Measurements from ENCODE around the gene DENND1A.

DENND1A gene

GRCh38 chr9:123589361-123590239 lies 340.3 kb downstream of the DENND1A start:
- WGBS (ENCODE audit: insufficient coverage, insufficient read length): no CpG with 5 or more reads among the region's 8 CpGs
- H3K27ac ChIP-seq (ENCODE audit: low read length): no peak overlapping the region
- H3K4me1 ChIP-seq (ENCODE audit: control insufficient read depth, insufficient read depth, low read length): no peaks in the 10 kb centered on the region
- H3K36me3 ChIP-seq (ENCODE audit: control insufficient read depth, insufficient read depth, low read length): no peaks in the 10 kb centered on the region
- no peak for DNase-seq (ENCODE audit: low read depth, low spot score)
- H3K4me3 ChIP-seq (ENCODE audit: low read length): no peak overlapping the region
- H3K27me3 ChIP-seq (ENCODE audit: control insufficient read depth, insufficient read depth, low read length): no peaks in the 10 kb centered on the region
- H3K9me3 ChIP-seq (ENCODE audit: control insufficient read depth, insufficient read depth, low read length): no peaks in the 10 kb centered on the region

DNA sequence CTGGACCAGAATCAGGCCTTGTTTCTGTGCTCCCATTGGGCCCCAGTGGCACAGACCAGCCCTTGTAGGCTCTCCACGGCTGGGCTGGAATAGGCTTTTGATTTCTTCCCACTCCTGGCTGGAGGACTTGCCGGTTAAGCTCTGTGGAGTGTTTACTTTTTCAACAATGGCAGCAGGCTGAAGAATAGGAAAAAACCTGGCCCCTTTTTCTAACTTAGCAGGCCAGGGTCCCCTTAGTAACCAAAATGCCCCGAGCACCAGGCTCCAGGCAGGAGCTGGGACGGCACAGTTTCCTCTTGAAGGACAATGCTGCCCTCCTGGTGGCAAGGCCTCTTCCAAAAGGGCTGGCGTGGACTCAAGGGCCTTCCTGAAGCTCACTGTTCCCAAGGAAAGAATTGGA lies 343.7 kb downstream of the DENND1A start:
- H3K4me3 ChIP-seq (ENCODE audit: low read length): no peak overlapping the region
- H3K36me3 ChIP-seq (ENCODE audit: control insufficient read depth, insufficient read depth, low read length): no peaks in the 10 kb centered on the region
- no peaks in the 10 kb centered on the region for H3K9me3 ChIP-seq (ENCODE audit: control insufficient read depth, insufficient read depth, low read length)
- no peak overlapping the region for H3K27ac ChIP-seq (ENCODE audit: low read length)
- no peaks in the 10 kb centered on the region for H3K4me1 ChIP-seq (ENCODE audit: control insufficient read depth, insufficient read depth, low read length)
- no peak for DNase-seq (ENCODE audit: low read depth, low spot score)
- no CpG with 5 or more reads among the region's 5 CpGs for WGBS (ENCODE audit: insufficient coverage, insufficient read length)
- H3K27me3 ChIP-seq (ENCODE audit: control insufficient read depth, insufficient read depth, low read length): no peaks in the 10 kb centered on the region

DNA sequence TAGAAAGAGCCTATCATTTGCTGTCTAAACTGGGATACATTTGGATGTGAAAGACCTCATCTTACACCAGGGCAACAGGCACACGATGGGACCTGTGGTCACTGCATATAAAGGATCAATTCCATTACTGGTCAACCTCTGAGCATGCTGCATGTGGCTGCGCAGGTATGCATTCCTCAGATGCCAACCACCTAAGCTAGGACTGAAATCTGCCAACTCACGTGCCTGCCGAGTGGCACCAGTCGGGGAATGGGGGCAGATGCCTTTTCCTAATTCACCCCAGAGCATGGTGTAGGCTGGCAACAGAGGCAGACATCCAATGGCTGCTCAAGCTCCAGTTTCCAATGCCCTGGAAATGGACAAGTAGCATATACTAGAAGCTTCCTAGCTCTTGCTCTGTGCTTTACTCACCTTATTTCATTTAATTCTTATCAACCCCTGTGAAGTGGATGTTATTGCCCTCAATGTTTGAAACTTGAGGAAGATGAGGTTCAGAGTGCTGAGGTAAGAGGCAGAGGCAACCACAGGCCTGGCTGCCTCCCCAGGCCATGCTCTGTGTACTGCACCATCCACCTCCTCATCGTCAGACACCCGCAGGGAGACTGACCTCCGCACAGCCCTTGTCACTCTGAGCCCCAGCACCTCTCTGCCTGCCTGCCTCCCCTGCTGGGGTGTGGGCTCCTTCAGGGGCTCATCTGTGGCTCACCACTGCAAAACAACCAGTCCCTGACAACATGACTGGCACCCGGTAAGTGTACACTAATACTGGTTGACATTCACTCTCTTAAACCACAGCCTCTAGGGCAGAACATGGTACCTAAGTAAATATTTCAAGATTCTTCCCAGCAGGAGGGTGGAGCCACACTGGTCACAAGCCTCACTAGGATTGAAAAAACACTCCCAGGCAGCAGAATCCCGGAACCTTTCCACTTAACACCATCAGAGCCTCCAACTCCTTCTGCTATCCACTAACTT lies 345.4 kb downstream of the DENND1A start:
- Histone ChIP-seq H3K9me3 (ENCODE audit: control insufficient read depth, insufficient read depth, low read length) (no peaks in the 10 kb centered on the region), H3K4me1 (ENCODE audit: control insufficient read depth, insufficient read depth, low read length) (no peaks in the 10 kb centered on the region), H3K27ac (ENCODE audit: low read length) (no peak overlapping the region), H3K36me3 (ENCODE audit: control insufficient read depth, insufficient read depth, low read length) (no peaks in the 10 kb centered on the region), H3K27me3 (ENCODE audit: control insufficient read depth, insufficient read depth, low read length) (no peaks in the 10 kb centered on the region), H3K4me3 (ENCODE audit: low read length) (no peak overlapping the region)
- no CpG with 5 or more reads among the region's 10 CpGs for WGBS (ENCODE audit: insufficient coverage, insufficient read length)
- no peak for DNase-seq (ENCODE audit: low read depth, low spot score)

DNA sequence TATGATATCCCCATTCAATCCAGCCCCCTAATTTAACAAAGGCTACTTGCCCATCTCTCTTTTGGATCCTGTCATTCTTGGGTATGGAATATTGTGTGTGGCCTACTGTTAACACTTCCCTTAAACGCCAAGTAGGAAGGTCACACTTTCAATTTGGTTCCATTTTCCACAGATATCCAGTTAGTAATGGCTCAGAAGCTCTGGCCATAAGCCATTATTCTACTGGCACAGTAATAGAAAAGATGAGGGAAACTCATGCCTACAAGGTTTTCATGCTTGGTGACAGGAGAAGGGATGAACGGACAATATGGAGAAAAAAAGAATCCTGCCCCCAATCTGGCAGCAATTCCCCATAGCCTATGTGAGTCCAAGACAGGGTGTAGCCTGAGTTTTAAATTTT lies 346.3 kb downstream of the DENND1A start:
- Histone ChIP-seq H3K36me3 (ENCODE audit: control insufficient read depth, insufficient read depth, low read length) (no peaks in the 10 kb centered on the region), H3K27ac (ENCODE audit: low read length) (no peak overlapping the region), H3K4me1 (ENCODE audit: control insufficient read depth, insufficient read depth, low read length) (no peaks in the 10 kb centered on the region), H3K4me3 (ENCODE audit: low read length) (no peak overlapping the region), H3K9me3 (ENCODE audit: control insufficient read depth, insufficient read depth, low read length) (no peaks in the 10 kb centered on the region), H3K27me3 (ENCODE audit: control insufficient read depth, insufficient read depth, low read length) (no peaks in the 10 kb centered on the region)
- no CpG with 5 or more reads among the region's 2 CpGs for WGBS (ENCODE audit: insufficient coverage, insufficient read length)
- no peak for DNase-seq (ENCODE audit: low read depth, low spot score)

GRCh38 chr9:123571240-123571639 lies 358.7 kb downstream of the DENND1A start:
- Histone ChIP-seq H3K4me3 (ENCODE audit: low read length) (no peak overlapping the region), H3K4me1 (ENCODE audit: control insufficient read depth, insufficient read depth, low read length) (no peaks in the 10 kb centered on the region), H3K9me3 (ENCODE audit: control insufficient read depth, insufficient read depth, low read length) (no peaks in the 10 kb centered on the region), H3K27ac (ENCODE audit: low read length) (no peak overlapping the region), H3K36me3 (ENCODE audit: control insufficient read depth, insufficient read depth, low read length) (no peaks in the 10 kb centered on the region), H3K27me3 (ENCODE audit: control insufficient read depth, insufficient read depth, low read length) (no peaks in the 10 kb centered on the region)
- WGBS (ENCODE audit: insufficient coverage, insufficient read length): no CpG with 5 or more reads among the region's 2 CpGs
- DNase-seq (ENCODE audit: low read depth, low spot score): no peak

- DNase-seq (ENCODE audit: low read depth, low spot score): no peak
- Histone ChIP-seq H3K27me3 (ENCODE audit: control insufficient read depth, insufficient read depth, low read length) (no peaks in the 10 kb centered on the region), H3K27ac (ENCODE audit: low read length) (no peak overlapping the region), H3K36me3 (ENCODE audit: control insufficient read depth, insufficient read depth, low read length) (no peaks in the 10 kb centered on the region), H3K4me3 (ENCODE audit: low read length) (no peak overlapping the region), H3K9me3 (ENCODE audit: control insufficient read depth, insufficient read depth, low read length) (no peaks in the 10 kb centered on the region), H3K4me1 (ENCODE audit: control insufficient read depth, insufficient read depth, low read length) (no peaks in the 10 kb centered on the region)
- no CpG with 5 or more reads among the region's 17 CpGs for WGBS (ENCODE audit: insufficient coverage, insufficient read length)
These were observed 360.9 kb downstream of the DENND1A start for GRCh38 chr9:123568691-123569688.

- no peak for DNase-seq (ENCODE audit: low read depth, low spot score)
These were observed 362.9 kb downstream of the DENND1A start for GRCh38 chr9:123567013-123567412.

GRCh38 chr9:123564652-123565051 lies 365.3 kb downstream of the DENND1A start:
- Histone ChIP-seq H3K27ac (ENCODE audit: low read length) (no peak overlapping the region), H3K36me3 (ENCODE audit: control insufficient read depth, insufficient read depth, low read length) (no peaks in the 10 kb centered on the region), H3K4me3 (ENCODE audit: low read length) (no peak overlapping the region), H3K27me3 (ENCODE audit: control insufficient read depth, insufficient read depth, low read length) (no peaks in the 10 kb centered on the region), H3K9me3 (ENCODE audit: control insufficient read depth, insufficient read depth, low read length) (no peaks in the 10 kb centered on the region), H3K4me1 (ENCODE audit: control insufficient read depth, insufficient read depth, low read length) (peaks cover 4% of the 10 kb centered on the region; the same call in 1 of the 2 replicates)
- WGBS (ENCODE audit: insufficient coverage, insufficient read length): no CpG with 5 or more reads among the region's 1 CpG
- DNase-seq (ENCODE audit: low read depth, low spot score): no peak

More at GRCh38 chr9:123567013-123567412, 362.9 kb downstream of the DENND1A start:
- H3K27me3 ChIP-seq (ENCODE audit: control insufficient read depth, insufficient read depth, low read length): no peaks in the 10 kb centered on the region
- no peaks in the 10 kb centered on the region for H3K36me3 ChIP-seq (ENCODE audit: control insufficient read depth, insufficient read depth, low read length)
- H3K4me1 ChIP-seq (ENCODE audit: control insufficient read depth, insufficient read depth, low read length): no peaks in the 10 kb centered on the region
- no peak overlapping the region for H3K27ac ChIP-seq (ENCODE audit: low read length)
- no peak overlapping the region for H3K4me3 ChIP-seq (ENCODE audit: low read length)
- no peaks in the 10 kb centered on the region for H3K9me3 ChIP-seq (ENCODE audit: control insufficient read depth, insufficient read depth, low read length)
- WGBS (ENCODE audit: insufficient coverage, insufficient read length): no CpG with 5 or more reads among the region's 3 CpGs

DNA sequence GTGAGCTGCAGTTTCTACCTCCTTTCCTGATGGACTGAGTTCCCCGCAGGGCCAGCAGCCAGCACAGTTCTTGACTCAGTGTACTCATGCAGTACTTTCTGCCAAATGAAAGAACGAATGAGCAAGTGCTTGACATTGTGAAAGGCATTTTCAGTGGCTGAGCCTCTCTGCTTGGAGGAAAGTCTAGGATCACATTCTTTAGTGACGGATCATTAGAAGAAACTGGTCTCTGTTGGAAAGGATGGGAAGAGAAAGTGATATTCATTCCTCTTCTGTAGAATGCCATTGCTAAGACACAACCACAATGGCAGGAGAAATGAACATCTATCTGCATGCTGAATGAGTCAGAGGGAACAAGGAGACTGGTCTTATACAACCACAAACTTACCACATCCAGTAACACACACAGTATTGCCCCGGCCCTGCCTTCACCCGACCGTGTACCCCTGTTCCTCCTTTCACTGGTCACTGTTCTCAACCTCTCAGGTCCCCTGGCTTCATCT lies 367.0 kb downstream of the DENND1A start:
- Histone ChIP-seq H3K4me1 (ENCODE audit: control insufficient read depth, insufficient read depth, low read length) (peaks cover 4% of the 10 kb centered on the region; the same call in 1 of the 2 replicates), H3K9me3 (ENCODE audit: control insufficient read depth, insufficient read depth, low read length) (no peaks in the 10 kb centered on the region), H3K27me3 (ENCODE audit: control insufficient read depth, insufficient read depth, low read length) (no peaks in the 10 kb centered on the region), H3K36me3 (ENCODE audit: control insufficient read depth, insufficient read depth, low read length) (no peaks in the 10 kb centered on the region), H3K27ac (ENCODE audit: low read length) (no peak overlapping the region), H3K4me3 (ENCODE audit: low read length) (no peak overlapping the region)
- no CpG with 5 or more reads among the region's 6 CpGs for WGBS (ENCODE audit: insufficient coverage, insufficient read length)
- no peak for DNase-seq (ENCODE audit: low read depth, low spot score)

Measured in iPS DF 6.9 (cell line).